Superior temporal gyrus (tissue), 1 donor: ENCODE data around the gene LIMS2.

Source experiments
- DNase-seq: peaks from one replicate; pipeline ENCODE4 v3.0.0-alpha.2; 2016; ENCODE audit errors: extremely low spot score

Gene LIMS2

GRCh38 chr2:127675331-127676261, at the start of gene LIMS2:
LIMS2 (minus strand) TSS chr2:127675530; CDS start chr2:127675024, 506 bp downstream.
- DNase-seq, result peak; percentile 16

GRCh38 chr2:127722807-127723206, 47.5 kb upstream of the LIMS2 start:
- no peak for DNase-seq

GRCh38 chr2:127721978-127722355, 46.6 kb upstream of the LIMS2 start:
- DNase-seq, result no peak

GRCh38 chr2:127721311-127721977, 46.1 kb upstream of the LIMS2 start:
- no peak for DNase-seq

GRCh38 chr2:127719301-127720218, 44.2 kb upstream of the LIMS2 start:
- DNase-seq, result no peak

GRCh38 chr2:127718271-127718670, 42.9 kb upstream of the LIMS2 start:
- no peak for DNase-seq

GRCh38 chr2:127715778-127716449, 40.6 kb upstream of the LIMS2 start:
- DNase-seq, result no peak

GRCh38 chr2:127713562-127713961, 38.2 kb upstream of the LIMS2 start:
- DNase-seq, result no peak

GRCh38 chr2:127712999-127713398, 37.7 kb upstream of the LIMS2 start:
- no peak for DNase-seq

- DNase-seq, result no peak
Measured at GRCh38 chr2:127709336-127709735, 34.0 kb upstream of the LIMS2 start.

GRCh38 chr2:127707890-127708648, 32.7 kb upstream of the LIMS2 start:
- no peak for DNase-seq

GRCh38 chr2:127706215-127706990, 31.1 kb upstream of the LIMS2 start:
- DNase-seq, result no peak

GRCh38 chr2:127705391-127706065, 30.2 kb upstream of the LIMS2 start:
- no peak for DNase-seq

- DNase-seq, result no peak
Measured at GRCh38 chr2:127704641-127705390, 29.5 kb upstream of the LIMS2 start.

GRCh38 chr2:127703282-127703681, 28.0 kb upstream of the LIMS2 start:
- DNase-seq, result no peak

- no peak for DNase-seq
Measured at GRCh38 chr2:127702395-127703009, 27.2 kb upstream of the LIMS2 start.

GRCh38 chr2:127701651-127702394, 26.5 kb upstream of the LIMS2 start:
- DNase-seq, result peak; percentile 52
